ENCODE measurements around the gene PCDHGB5.
A peak's percentile ranks its signal among the peaks of the same experiment; 100 is the strongest.

- TF ChIP-seq POLR2A (IDR thresholded peaks at IDR 0.05) (no peak), CTCF (IDR thresholded peaks at IDR 0.05 in 4 of 5, conservative IDR thresholded peaks at IDR 0.05 in 1 of 5) (peak in 1 of 5 experiments; percentile 21)
Observed at GRCh38 chr5:141363952-141364660, 33.6 kb upstream of the PCDHGB5 start, which contains the start of gene PCDHGA5.

Data from gastrocnemius medialis (tissue), 4 donors.